Measurements from ENCODE around the gene HHIPL1.

The HHIPL1 gene

GRCh38 chr14:99644723-99645544, at the start of gene HHIPL1:
Gene HHIPL1, plus strand, starts transcription at chr14:99645129. Its CDS starts 79 bp downstream, at chr14:99645208.
- Histone ChIP-seq H3K9me3 (ENCODE audit: low read length) (no peaks in the 10 kb centered on the region), H3K4me1 (ENCODE audit: insufficient read depth, low read length) (no peaks in the 10 kb centered on the region), H3K27me3 (ENCODE audit: insufficient read depth, low read length) (no peaks in the 10 kb centered on the region), H3K36me3 (ENCODE audit: insufficient read depth, low read length) (no peaks in the 10 kb centered on the region), H3K4me3 (ENCODE audit: low read length) (no peak within 1 kb of the TSS), H2AFZ (ENCODE audit: low read depth, low read length) (no peak within 1 kb of the TSS)

GRCh38 chr14:99595524-99595923, 49.4 kb upstream of the HHIPL1 start:
- H3K4me3 ChIP-seq (ENCODE audit: low read length) = no peak overlapping the region
- H3K9me3 ChIP-seq (ENCODE audit: low read length) = no peaks in the 10 kb centered on the region
- no peaks in the 10 kb centered on the region for H3K27me3 ChIP-seq (ENCODE audit: insufficient read depth, low read length)
- H2AFZ ChIP-seq (ENCODE audit: low read depth, low read length) = no peak overlapping the region
- H3K36me3 ChIP-seq (ENCODE audit: insufficient read depth, low read length) = no peaks in the 10 kb centered on the region
- peaks cover 47% of the 10 kb centered on the region for H3K4me1 ChIP-seq (ENCODE audit: insufficient read depth, low read length)

- Histone ChIP-seq H3K9me3 (ENCODE audit: low read length) (no peaks in the 10 kb centered on the region), H3K27me3 (ENCODE audit: insufficient read depth, low read length) (no peaks in the 10 kb centered on the region), H3K4me1 (ENCODE audit: insufficient read depth, low read length) (peaks cover 47% of the 10 kb centered on the region), H3K4me3 (ENCODE audit: low read length) (no peak overlapping the region), H2AFZ (ENCODE audit: low read depth, low read length) (no peak overlapping the region), H3K36me3 (ENCODE audit: insufficient read depth, low read length) (no peaks in the 10 kb centered on the region)
These were observed 48.8 kb upstream of the HHIPL1 start for GRCh38 chr14:99596071-99596627.

- Histone ChIP-seq H3K9me3 (ENCODE audit: low read length) (no peaks in the 10 kb centered on the region), H2AFZ (ENCODE audit: low read depth, low read length) (no peak overlapping the region), H3K27me3 (ENCODE audit: insufficient read depth, low read length) (no peaks in the 10 kb centered on the region), H3K4me3 (ENCODE audit: low read length) (no peak overlapping the region), H3K36me3 (ENCODE audit: insufficient read depth, low read length) (no peaks in the 10 kb centered on the region), H3K4me1 (ENCODE audit: insufficient read depth, low read length) (peaks cover 52% of the 10 kb centered on the region)
These were observed 48.2 kb upstream of the HHIPL1 start for GRCh38 chr14:99596772-99597171.

- Histone ChIP-seq H2AFZ (ENCODE audit: low read depth, low read length) (no peak overlapping the region), H3K36me3 (ENCODE audit: insufficient read depth, low read length) (no peaks in the 10 kb centered on the region), H3K27me3 (ENCODE audit: insufficient read depth, low read length) (no peaks in the 10 kb centered on the region), H3K9me3 (ENCODE audit: low read length) (no peaks in the 10 kb centered on the region), H3K4me3 (ENCODE audit: low read length) (no peak overlapping the region), H3K4me1 (ENCODE audit: insufficient read depth, low read length) (peaks cover 56% of the 10 kb centered on the region)
These were observed 46.9 kb upstream of the HHIPL1 start for GRCh38 chr14:99597911-99598600.

GRCh38 chr14:99598774-99599173, 46.2 kb upstream of the HHIPL1 start:
- no peak overlapping the region for H2AFZ ChIP-seq (ENCODE audit: low read depth, low read length)
- no peaks in the 10 kb centered on the region for H3K9me3 ChIP-seq (ENCODE audit: low read length)
- no peaks in the 10 kb centered on the region for H3K36me3 ChIP-seq (ENCODE audit: insufficient read depth, low read length)
- H3K4me1 ChIP-seq (ENCODE audit: insufficient read depth, low read length) = peaks cover 50% of the 10 kb centered on the region
- H3K27me3 ChIP-seq (ENCODE audit: insufficient read depth, low read length) = no peaks in the 10 kb centered on the region
- H3K4me3 ChIP-seq (ENCODE audit: low read length) = no peak overlapping the region

GRCh38 chr14:99599393-99599792, 45.5 kb upstream of the HHIPL1 start:
- Histone ChIP-seq H3K36me3 (ENCODE audit: insufficient read depth, low read length) (no peaks in the 10 kb centered on the region), H3K4me1 (ENCODE audit: insufficient read depth, low read length) (peaks cover 50% of the 10 kb centered on the region), H3K27me3 (ENCODE audit: insufficient read depth, low read length) (no peaks in the 10 kb centered on the region), H3K9me3 (ENCODE audit: low read length) (no peaks in the 10 kb centered on the region), H3K4me3 (ENCODE audit: low read length) (no peak overlapping the region), H2AFZ (ENCODE audit: low read depth, low read length) (no peak overlapping the region)

GRCh38 chr14:99600232-99600888, 44.6 kb upstream of the HHIPL1 start:
- Histone ChIP-seq H3K4me1 (ENCODE audit: insufficient read depth, low read length) (peaks cover 51% of the 10 kb centered on the region), H3K4me3 (ENCODE audit: low read length) (no peak overlapping the region), H3K27me3 (ENCODE audit: insufficient read depth, low read length) (no peaks in the 10 kb centered on the region), H3K9me3 (ENCODE audit: low read length) (no peaks in the 10 kb centered on the region), H2AFZ (ENCODE audit: low read depth, low read length) (no peak overlapping the region), H3K36me3 (ENCODE audit: insufficient read depth, low read length) (no peaks in the 10 kb centered on the region)

- peaks cover 61% of the 10 kb centered on the region for H3K4me1 ChIP-seq (ENCODE audit: insufficient read depth, low read length)
- no peaks in the 10 kb centered on the region for H3K27me3 ChIP-seq (ENCODE audit: insufficient read depth, low read length)
- H3K4me3 ChIP-seq (ENCODE audit: low read length) = peak overlapping the region; percentile 64
- H2AFZ ChIP-seq (ENCODE audit: low read depth, low read length) = no peak overlapping the region
- no peaks in the 10 kb centered on the region for H3K9me3 ChIP-seq (ENCODE audit: low read length)
- no peaks in the 10 kb centered on the region for H3K36me3 ChIP-seq (ENCODE audit: insufficient read depth, low read length)
These were observed 43.5 kb upstream of the HHIPL1 start for GRCh38 chr14:99601361-99601831.

GRCh38 chr14:99602054-99602787, 42.7 kb upstream of the HHIPL1 start:
- Histone ChIP-seq H3K4me1 (ENCODE audit: insufficient read depth, low read length) (peaks cover 64% of the 10 kb centered on the region), H3K9me3 (ENCODE audit: low read length) (no peaks in the 10 kb centered on the region), H2AFZ (ENCODE audit: low read depth, low read length) (no peak overlapping the region), H3K27me3 (ENCODE audit: insufficient read depth, low read length) (no peaks in the 10 kb centered on the region), H3K4me3 (ENCODE audit: low read length) (peak overlapping the region; percentile 64), H3K36me3 (ENCODE audit: insufficient read depth, low read length) (no peaks in the 10 kb centered on the region)

GRCh38 chr14:99602788-99603415, 42.0 kb upstream of the HHIPL1 start:
- no peaks in the 10 kb centered on the region for H3K27me3 ChIP-seq (ENCODE audit: insufficient read depth, low read length)
- H3K4me1 ChIP-seq (ENCODE audit: insufficient read depth, low read length) = peaks cover 61% of the 10 kb centered on the region
- peak overlapping the region; percentile 64 for H3K4me3 ChIP-seq (ENCODE audit: low read length)

More at GRCh38 chr14:99602788-99603415, 42.0 kb upstream of the HHIPL1 start:
- Histone ChIP-seq H3K36me3 (ENCODE audit: insufficient read depth, low read length) (no peaks in the 10 kb centered on the region), H3K9me3 (ENCODE audit: low read length) (no peaks in the 10 kb centered on the region), H2AFZ (ENCODE audit: low read depth, low read length) (no peak overlapping the region)

Measured in neuron (in vitro differentiated cells).